Measurements from ENCODE around the gene PTPRC. TPM values are rescaled to one million over a fixed set of nuclear protein-coding genes. Genes with fewer than 3 reads are reported as not detected.
A peak's percentile ranks its signal among the peaks of the same experiment; 100 is the strongest.

Gene PTPRC
- total and polyA plus RNA-seq, 2 donors (not counting 1 experiment from before 2014, with no cell fraction given) = under 0.01 to 0.11 TPM

- Histone ChIP-seq H3K4me2 (ENCODE audit: extremely low read depth, insufficient read depth, low read length) (peak overlapping the region; percentile 83), H3K27me3 (ENCODE audit: control insufficient read depth, insufficient read depth, low read length) (no peaks in the 10 kb centered on the region), H3K9ac (ENCODE audit: insufficient read depth, low read length) (no peak overlapping the region), H3K27ac (ENCODE audit: insufficient read depth, low read length) (peak overlapping the region; percentile 75), H3K79me2 (ENCODE audit: control insufficient read depth, insufficient read depth, low read length) (no peaks in the 10 kb centered on the region), H3K9me3 (ENCODE audit: control insufficient read depth, insufficient read depth, low read depth, low read length) (no peaks in the 10 kb centered on the region), H3K36me3 (ENCODE audit: control insufficient read depth, insufficient read depth, low read length) (no peaks in the 10 kb centered on the region), H3K4me3 (replicated peaks in 1 of 4; ENCODE audit: control extremely low read depth in 1 of 4, insufficient read depth in 1 of 4, low read depth in 3 of 4, low read length in 4 of 4) (peak overlapping the region in 3 of 4 experiments; percentile 9 to 56 (median 23)), H2AFZ (ENCODE audit: low read length) (peak overlapping the region; percentile 73), H3K4me1 (ENCODE audit: control insufficient read depth, extremely low read depth, insufficient read depth, low read length) (no peaks in the 10 kb centered on the region), H4K20me1 (ENCODE audit: control insufficient read depth, extremely low read depth, insufficient read depth, low read length) (no peaks in the 10 kb centered on the region)
- TF ChIP-seq CTCF (conservative IDR thresholded peaks at IDR 0.05 in 1 of 2, IDR thresholded peaks at IDR 0.05 in 1 of 2; ENCODE audit: low read depth in 1 of 2, low read length in 2 of 2) (no peak), EZH2 (IDR thresholded peaks at IDR 0.05; ENCODE audit: low read length, missing control alignments) (no peak)
- DNase-seq (ENCODE audit: low read depth in 2 of 2) = peak; percentile 96 to 98
Measured at GRCh38 chr1:198681831-198682759, 43.3 kb downstream of the PTPRC start.

GRCh38 chr1:198682850-198683249 lies 44.0 kb downstream of the PTPRC start:
- Histone ChIP-seq H4K20me1 (ENCODE audit: control insufficient read depth, extremely low read depth, insufficient read depth, low read length) (no peaks in the 10 kb centered on the region), H3K4me2 (ENCODE audit: extremely low read depth, insufficient read depth, low read length) (no peak overlapping the region), H3K27me3 (ENCODE audit: control insufficient read depth, insufficient read depth, low read length) (no peaks in the 10 kb centered on the region), H3K9me3 (ENCODE audit: control insufficient read depth, insufficient read depth, low read depth, low read length) (no peaks in the 10 kb centered on the region), H2AFZ (ENCODE audit: low read length) (no peak overlapping the region), H3K27ac (ENCODE audit: insufficient read depth, low read length) (no peak overlapping the region), H3K79me2 (ENCODE audit: control insufficient read depth, insufficient read depth, low read length) (no peaks in the 10 kb centered on the region), H3K4me1 (ENCODE audit: control insufficient read depth, extremely low read depth, insufficient read depth, low read length) (no peaks in the 10 kb centered on the region), H3K4me3 (replicated peaks in 1 of 4; ENCODE audit: control extremely low read depth in 1 of 4, insufficient read depth in 1 of 4, low read depth in 3 of 4, low read length in 4 of 4) (no peak overlapping the region), H3K36me3 (ENCODE audit: control insufficient read depth, insufficient read depth, low read length) (no peaks in the 10 kb centered on the region), H3K9ac (ENCODE audit: insufficient read depth, low read length) (no peak overlapping the region)
- no peak for DNase-seq (ENCODE audit: low read depth in 2 of 2)
- TF ChIP-seq EZH2 (IDR thresholded peaks at IDR 0.05; ENCODE audit: low read length, missing control alignments) (no peak), CTCF (conservative IDR thresholded peaks at IDR 0.05 in 1 of 2, IDR thresholded peaks at IDR 0.05 in 1 of 2; ENCODE audit: low read depth in 1 of 2, low read length in 2 of 2) (no peak)

GRCh38 chr1:198683449-198683848 lies 44.6 kb downstream of the PTPRC start:
- Histone ChIP-seq H4K20me1 (ENCODE audit: control insufficient read depth, extremely low read depth, insufficient read depth, low read length) (no peaks in the 10 kb centered on the region), H3K4me3 (replicated peaks in 1 of 4; ENCODE audit: control extremely low read depth in 1 of 4, insufficient read depth in 1 of 4, low read depth in 3 of 4, low read length in 4 of 4) (no peak overlapping the region), H3K27me3 (ENCODE audit: control insufficient read depth, insufficient read depth, low read length) (no peaks in the 10 kb centered on the region), H3K4me2 (ENCODE audit: extremely low read depth, insufficient read depth, low read length) (no peak overlapping the region), H2AFZ (ENCODE audit: low read length) (no peak overlapping the region), H3K27ac (ENCODE audit: insufficient read depth, low read length) (no peak overlapping the region), H3K79me2 (ENCODE audit: control insufficient read depth, insufficient read depth, low read length) (no peaks in the 10 kb centered on the region), H3K4me1 (ENCODE audit: control insufficient read depth, extremely low read depth, insufficient read depth, low read length) (no peaks in the 10 kb centered on the region), H3K36me3 (ENCODE audit: control insufficient read depth, insufficient read depth, low read length) (no peaks in the 10 kb centered on the region), H3K9me3 (ENCODE audit: control insufficient read depth, insufficient read depth, low read depth, low read length) (no peaks in the 10 kb centered on the region), H3K9ac (ENCODE audit: insufficient read depth, low read length) (no peak overlapping the region)
- no peak for TF ChIP-seq EZH2 (IDR thresholded peaks at IDR 0.05; ENCODE audit: low read length, missing control alignments)
- no peak for TF ChIP-seq CTCF (conservative IDR thresholded peaks at IDR 0.05 in 1 of 2, IDR thresholded peaks at IDR 0.05 in 1 of 2; ENCODE audit: low read depth in 1 of 2, low read length in 2 of 2)
- no peak for DNase-seq (ENCODE audit: low read depth in 2 of 2)
